ENCODE results near the gene ARFGAP1.

DNA sequence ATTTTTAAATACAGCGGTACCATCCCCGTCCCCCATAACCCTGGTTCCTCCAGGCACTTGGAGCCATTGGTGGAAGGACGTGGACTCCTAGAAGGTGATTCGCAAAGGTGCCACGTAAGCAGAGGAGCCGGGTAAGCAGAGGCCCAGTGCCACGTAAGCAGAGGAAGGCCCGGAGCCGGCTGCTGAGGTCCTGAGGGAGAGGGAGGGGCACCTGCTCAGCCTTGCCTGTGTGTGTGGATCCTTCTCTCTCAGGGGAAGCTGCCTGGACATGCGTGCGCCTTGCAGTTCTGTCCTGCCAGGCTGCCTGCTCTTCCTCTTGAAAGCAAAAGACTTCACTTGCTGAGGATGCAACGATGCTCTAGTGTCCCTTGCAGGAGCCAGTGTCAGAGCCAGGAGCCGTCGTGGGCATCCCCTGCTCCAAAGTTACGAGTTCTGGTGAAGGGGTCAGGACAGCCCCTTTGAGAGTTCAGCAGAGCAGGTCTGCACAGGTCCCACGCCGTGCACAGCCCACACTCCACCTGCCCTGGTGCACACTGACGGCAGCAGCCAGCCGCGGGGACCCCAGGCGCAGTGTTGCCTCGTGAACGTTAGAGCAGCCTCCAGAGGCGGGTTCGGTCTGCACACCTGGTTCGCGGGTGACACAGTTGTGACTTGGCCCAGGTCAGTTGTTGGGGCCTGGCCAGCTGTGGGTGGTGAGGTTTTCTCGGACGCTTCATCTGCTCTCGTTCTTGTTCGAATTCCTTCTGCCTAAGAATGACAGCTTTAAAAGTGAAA lies 16.5 kb upstream of the ARFGAP1 start:
- TF ChIP-seq, protein P1, sequence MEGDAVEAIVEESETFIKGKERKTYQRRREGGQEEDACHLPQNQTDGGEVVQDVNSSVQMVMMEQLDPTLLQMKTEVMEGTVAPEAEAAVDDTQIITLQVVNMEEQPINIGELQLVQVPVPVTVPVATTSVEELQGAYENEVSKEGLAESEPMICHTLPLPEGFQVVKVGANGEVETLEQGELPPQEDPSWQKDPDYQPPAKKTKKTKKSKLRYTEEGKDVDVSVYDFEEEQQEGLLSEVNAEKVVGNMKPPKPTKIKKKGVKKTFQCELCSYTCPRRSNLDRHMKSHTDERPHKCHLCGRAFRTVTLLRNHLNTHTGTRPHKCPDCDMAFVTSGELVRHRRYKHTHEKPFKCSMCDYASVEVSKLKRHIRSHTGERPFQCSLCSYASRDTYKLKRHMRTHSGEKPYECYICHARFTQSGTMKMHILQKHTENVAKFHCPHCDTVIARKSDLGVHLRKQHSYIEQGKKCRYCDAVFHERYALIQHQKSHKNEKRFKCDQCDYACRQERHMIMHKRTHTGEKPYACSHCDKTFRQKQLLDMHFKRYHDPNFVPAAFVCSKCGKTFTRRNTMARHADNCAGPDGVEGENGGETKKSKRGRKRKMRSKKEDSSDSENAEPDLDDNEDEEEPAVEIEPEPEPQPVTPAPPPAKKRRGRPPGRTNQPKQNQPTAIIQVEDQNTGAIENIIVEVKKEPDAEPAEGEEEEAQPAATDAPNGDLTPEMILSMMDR (IDR thresholded peaks at IDR 0.05): no peak
- TF ChIP-seq CHD2 (IDR thresholded peaks at IDR 0.05; ENCODE audit: low read length, partially characterized antibody) (no peak), CEBPB (IDR thresholded peaks at IDR 0.05) (no peak), CBX8 (IDR thresholded peaks at IDR 0.05) (no peak)
